ENCODE results near the gene GSTO1. TPM values are rescaled to one million over a fixed set of nuclear protein-coding genes. Genes with fewer than 3 reads are reported as not detected.

GSTO1 gene
- total RNA-seq, 1 experiment from 2014 or later: 126 TPM

GRCh38 chr10:104232613-104233102 lies 22.0 kb upstream of the GSTO1 start:
- no peak for DNase-seq (ENCODE audit: low spot score)
- Histone ChIP-seq H3K4me3 (ENCODE audit: low read depth, low read length, poor library complexity, severe bottlenecking) (peak overlapping the region; percentile 70), H3K4me1 (ENCODE audit: insufficient read depth, low read length, poor library complexity, severe bottlenecking) (peaks cover 6% of the 10 kb centered on the region), H3K27ac (ENCODE audit: low read depth, low read length, poor library complexity, severe bottlenecking) (peak overlapping the region; percentile 45), H3K27me3 (replicated peaks; ENCODE audit: insufficient read depth, low read depth, low read length, poor library complexity) (peaks cover 10% of the 10 kb centered on the region), H3K9me3 (ENCODE audit: low read depth, low read length, poor library complexity, severe bottlenecking) (no peaks in the 10 kb centered on the region), H3K36me3 (ENCODE audit: insufficient read depth, low read length, poor library complexity, severe bottlenecking) (no peaks in the 10 kb centered on the region)
- intact Hi-C loops (cut with micrococcal nuclease; ENCODE audit: unreplicated experiment): no loop called here
- CTCF ChIA-PET: no interaction called here
- TF ChIP-seq EZH2 (IDR thresholded peaks at IDR 0.05; ENCODE audit: borderline replicate concordance, low read depth, low read length, poor library complexity, severe bottlenecking): no peak
- no peak for TF ChIP-seq CTCF (conservative IDR thresholded peaks at IDR 0.05; ENCODE audit: low read depth, low read length)
- POLR2A ChIA-PET (ENCODE audit: low non-redundant PET): no interaction called here
- no TSS peak for BruUV-seq (replicated peaks)

DNA sequence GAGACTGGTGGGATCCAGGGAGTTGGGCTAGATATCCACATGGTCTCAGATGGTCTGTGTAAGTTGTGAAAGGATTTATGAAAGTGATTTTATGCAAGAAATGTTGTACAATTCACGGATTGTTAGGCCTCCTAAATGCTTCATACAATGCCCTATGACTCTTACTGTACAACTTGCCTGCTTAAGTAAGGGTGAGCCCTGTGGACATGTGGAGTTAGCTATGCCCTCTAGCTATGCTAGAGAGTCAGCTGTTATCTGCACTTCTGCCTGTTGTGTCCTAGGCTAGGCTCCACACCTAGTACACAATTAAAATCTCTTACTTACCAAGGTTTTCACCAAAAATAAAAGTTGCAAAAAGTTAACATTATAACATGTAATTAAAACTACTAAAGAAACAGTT lies 20.9 kb upstream of the GSTO1 start:
- intact Hi-C loops (cut with micrococcal nuclease; ENCODE audit: unreplicated experiment): no loop called here
- no peak overlapping the region for H3K27ac ChIP-seq (ENCODE audit: low read depth, low read length, poor library complexity, severe bottlenecking)
- H3K4me3 ChIP-seq (ENCODE audit: low read depth, low read length, poor library complexity, severe bottlenecking): no peak overlapping the region
- ChIA-PET CTCF (no interaction called here), POLR2A (ENCODE audit: low non-redundant PET) (no interaction called here)
- DNase-seq (ENCODE audit: low spot score): no peak
- no TSS peak for BruUV-seq (replicated peaks)
- peaks cover 6% of the 10 kb centered on the region for H3K4me1 ChIP-seq (ENCODE audit: insufficient read depth, low read length, poor library complexity, severe bottlenecking)
- peaks cover 11% of the 10 kb centered on the region for H3K27me3 ChIP-seq (replicated peaks; ENCODE audit: insufficient read depth, low read depth, low read length, poor library complexity)
- no peaks in the 10 kb centered on the region for H3K9me3 ChIP-seq (ENCODE audit: low read depth, low read length, poor library complexity, severe bottlenecking)
- no peak for TF ChIP-seq EZH2 (IDR thresholded peaks at IDR 0.05; ENCODE audit: borderline replicate concordance, low read depth, low read length, poor library complexity, severe bottlenecking)
- TF ChIP-seq CTCF (conservative IDR thresholded peaks at IDR 0.05; ENCODE audit: low read depth, low read length): no peak
- H3K36me3 ChIP-seq (ENCODE audit: insufficient read depth, low read length, poor library complexity, severe bottlenecking): no peaks in the 10 kb centered on the region

DNA sequence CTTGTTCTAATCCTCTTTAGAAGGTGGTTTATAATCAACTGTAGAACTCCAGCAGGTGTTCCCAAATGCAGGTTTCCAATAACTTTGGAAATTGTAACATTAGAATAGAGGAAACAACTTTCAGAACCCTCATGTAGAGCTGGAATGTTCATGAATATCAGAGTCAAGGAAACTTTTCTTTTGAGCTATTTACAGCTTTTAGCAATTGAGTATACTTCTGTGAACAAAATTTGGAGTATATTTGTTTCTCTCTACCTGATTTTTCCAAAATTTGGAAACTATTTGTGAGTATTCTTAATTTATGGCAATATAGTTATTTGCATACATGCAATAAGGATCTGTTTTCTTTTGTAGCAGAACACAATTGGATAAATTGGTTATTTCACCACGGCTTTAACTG lies 19.8 kb upstream of the GSTO1 start:
- Histone ChIP-seq H3K36me3 (ENCODE audit: insufficient read depth, low read length, poor library complexity, severe bottlenecking) (no peaks in the 10 kb centered on the region), H3K27me3 (replicated peaks; ENCODE audit: insufficient read depth, low read depth, low read length, poor library complexity) (peaks cover 22% of the 10 kb centered on the region), H3K27ac (ENCODE audit: low read depth, low read length, poor library complexity, severe bottlenecking) (no peak overlapping the region), H3K4me3 (ENCODE audit: low read depth, low read length, poor library complexity, severe bottlenecking) (no peak overlapping the region), H3K4me1 (ENCODE audit: insufficient read depth, low read length, poor library complexity, severe bottlenecking) (peaks cover 6% of the 10 kb centered on the region), H3K9me3 (ENCODE audit: low read depth, low read length, poor library complexity, severe bottlenecking) (no peaks in the 10 kb centered on the region)
- intact Hi-C loops (cut with micrococcal nuclease; ENCODE audit: unreplicated experiment): no loop called here
- no TSS peak for BruUV-seq (replicated peaks)
- CTCF ChIA-PET: no interaction called here
- no peak for DNase-seq (ENCODE audit: low spot score)
- TF ChIP-seq CTCF (conservative IDR thresholded peaks at IDR 0.05; ENCODE audit: low read depth, low read length) (no peak), EZH2 (IDR thresholded peaks at IDR 0.05; ENCODE audit: borderline replicate concordance, low read depth, low read length, poor library complexity, severe bottlenecking) (no peak)
- POLR2A ChIA-PET (ENCODE audit: low non-redundant PET): no interaction called here
